Head of caudate nucleus (tissue), 42 donors: ENCODE data around the gene CTTNBP2NL.

Source experiments
- DNase-seq, 42 donors: peaks; one replicate each; pipeline versions ENCODE4 v3.0.0 to v3.0.0-alpha.2; 2020 to 2021; ENCODE audit warnings: mixed read lengths in 7 of 42
- intact Hi-C: fragments of 100-400 bp; cut with DNase I; formaldehyde crosslinking; loops from one replicate; pipeline ENCODE4 v1.15.0; 2022

Gene CTTNBP2NL, protein sequence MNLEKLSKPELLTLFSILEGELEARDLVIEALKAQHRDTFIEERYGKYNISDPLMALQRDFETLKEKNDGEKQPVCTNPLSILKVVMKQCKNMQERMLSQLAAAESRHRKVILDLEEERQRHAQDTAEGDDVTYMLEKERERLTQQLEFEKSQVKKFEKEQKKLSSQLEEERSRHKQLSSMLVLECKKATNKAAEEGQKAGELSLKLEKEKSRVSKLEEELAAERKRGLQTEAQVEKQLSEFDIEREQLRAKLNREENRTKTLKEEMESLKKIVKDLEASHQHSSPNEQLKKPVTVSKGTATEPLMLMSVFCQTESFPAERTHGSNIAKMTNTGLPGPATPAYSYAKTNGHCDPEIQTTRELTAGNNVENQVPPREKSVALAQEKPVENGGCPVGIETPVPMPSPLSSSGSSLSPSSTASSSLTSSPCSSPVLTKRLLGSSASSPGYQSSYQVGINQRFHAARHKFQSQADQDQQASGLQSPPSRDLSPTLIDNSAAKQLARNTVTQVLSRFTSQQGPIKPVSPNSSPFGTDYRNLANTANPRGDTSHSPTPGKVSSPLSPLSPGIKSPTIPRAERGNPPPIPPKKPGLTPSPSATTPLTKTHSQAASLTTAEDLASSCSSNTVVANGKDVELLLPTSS

DNA sequence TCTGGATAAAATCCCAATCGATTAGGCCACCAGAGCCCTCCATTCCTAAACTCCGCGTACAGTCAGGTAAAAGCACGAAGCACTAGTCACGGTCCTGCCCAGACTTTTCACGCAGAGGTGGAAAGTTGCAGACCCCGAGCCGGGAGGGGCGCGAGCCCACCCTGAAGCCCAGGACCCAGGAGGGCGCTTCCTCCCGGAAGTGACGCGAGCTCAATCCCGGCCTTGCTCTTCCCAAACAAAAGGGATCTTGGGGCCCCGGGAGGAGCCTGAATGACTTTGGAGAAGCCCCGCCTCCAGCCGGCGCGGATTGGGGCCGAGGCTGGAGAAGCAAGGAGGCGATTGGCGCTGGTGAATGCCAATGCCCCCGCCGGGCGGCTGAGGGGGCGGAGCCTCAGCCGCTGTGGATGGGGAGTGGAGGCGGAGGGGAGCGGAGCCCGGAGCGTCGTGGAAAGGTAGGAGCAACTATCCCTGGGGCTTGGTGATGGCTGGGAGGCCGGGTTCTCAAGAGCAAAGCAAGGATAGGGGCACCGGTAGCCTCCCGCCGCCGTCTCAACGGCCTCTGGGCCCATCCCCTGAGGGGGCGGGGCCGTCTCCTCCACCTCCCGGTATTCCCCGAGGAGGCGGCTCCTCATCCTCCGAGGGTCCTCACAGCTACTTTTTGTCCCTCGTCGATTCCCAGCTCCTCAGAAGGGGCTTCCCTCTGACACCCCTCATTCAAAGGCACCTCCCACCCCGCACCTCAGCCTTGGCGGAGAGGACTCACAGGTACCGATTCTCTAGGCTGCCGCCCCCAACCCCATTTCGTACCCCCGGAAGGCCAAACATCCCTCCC, at the start of gene CTTNBP2NL:
Gene CTTNBP2NL (plus strand): TSS at position 394 of the 832 bp plus-strand sequence. CDS start 19,952 bp downstream, outside the sequence.
- intact Hi-C loops = loop anchor here (10.0 kb wide), 2 partner anchors 219 to 309 kb away; partner anchors contain the start of genes CAPZA1, RHOC and ST7L
- DNase-seq = peak; percentile 95 to 99 (median 98)

DNA sequence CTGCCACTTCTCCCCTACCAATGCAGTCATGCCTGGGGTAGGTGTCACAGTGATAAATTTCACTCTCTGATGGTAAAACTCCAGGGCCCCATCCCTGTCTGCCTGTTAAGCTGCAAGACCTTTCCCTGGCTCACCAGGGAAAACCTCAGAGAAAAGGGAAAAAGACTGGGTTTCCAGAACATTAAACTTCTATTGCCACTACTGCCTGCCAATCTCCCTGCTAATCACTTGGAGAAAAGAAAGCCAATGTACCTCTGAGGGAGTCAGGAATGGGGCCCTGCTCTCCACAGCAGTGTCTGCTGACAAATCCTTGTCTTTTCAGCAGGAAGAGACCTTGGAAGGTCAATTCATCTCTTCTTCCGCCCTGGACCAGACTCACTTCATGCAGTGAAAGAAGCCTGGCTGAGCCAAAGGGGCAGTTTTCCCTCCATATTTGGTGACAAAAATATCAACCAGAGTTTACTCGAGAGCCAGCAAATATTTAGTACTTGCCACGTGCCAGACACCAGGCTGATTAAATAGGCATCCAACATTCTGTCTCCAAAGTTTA, 49.1 kb upstream of the CTTNBP2NL start:
- intact Hi-C loops = no loop called here
- peak in 1 of 42 donors; percentile 30 for DNase-seq

DNA sequence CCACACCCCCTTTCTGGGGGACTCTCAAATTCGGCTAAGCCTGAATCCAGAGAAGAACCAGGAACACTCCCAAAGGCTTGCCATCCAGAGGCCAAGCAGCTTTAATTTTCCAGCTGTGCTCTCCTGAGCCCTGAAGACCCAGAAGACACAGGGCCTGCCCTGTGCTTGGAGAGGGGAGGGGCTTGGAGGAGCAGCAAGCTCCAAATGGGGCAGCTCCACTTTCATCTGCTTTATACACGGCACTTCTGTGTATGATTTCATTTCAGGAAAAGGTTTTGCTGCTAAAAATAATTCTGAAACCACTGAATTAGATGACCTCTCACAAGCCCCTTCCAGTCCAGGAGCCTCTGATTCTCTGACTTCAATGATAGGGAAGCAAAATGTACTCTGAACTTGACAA, 39.2 kb upstream of the CTTNBP2NL start:
- intact Hi-C loops = no loop called here
- DNase-seq = no peak

DNA sequence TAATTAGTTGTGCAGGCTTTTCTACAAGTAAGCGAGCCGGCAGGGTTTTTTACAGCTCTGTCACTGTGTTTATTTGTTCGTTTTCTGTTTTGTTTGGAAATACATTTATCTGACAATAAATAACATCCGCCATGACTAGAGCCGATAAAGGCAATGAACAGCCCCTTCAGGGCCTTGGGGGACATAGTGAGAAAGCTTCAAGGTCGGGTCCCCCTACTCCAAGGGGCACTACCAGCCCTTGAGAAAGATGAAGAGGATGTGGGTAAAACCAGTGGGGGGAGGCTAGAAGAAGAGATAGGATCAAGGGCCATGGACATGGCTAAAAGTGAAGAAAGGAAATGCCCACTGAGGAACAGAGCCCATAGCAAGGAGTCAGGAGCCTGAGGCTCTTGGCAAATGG, 38.5 kb upstream of the CTTNBP2NL start:
- intact Hi-C loops = no loop called here
- DNase-seq = no peak

DNA sequence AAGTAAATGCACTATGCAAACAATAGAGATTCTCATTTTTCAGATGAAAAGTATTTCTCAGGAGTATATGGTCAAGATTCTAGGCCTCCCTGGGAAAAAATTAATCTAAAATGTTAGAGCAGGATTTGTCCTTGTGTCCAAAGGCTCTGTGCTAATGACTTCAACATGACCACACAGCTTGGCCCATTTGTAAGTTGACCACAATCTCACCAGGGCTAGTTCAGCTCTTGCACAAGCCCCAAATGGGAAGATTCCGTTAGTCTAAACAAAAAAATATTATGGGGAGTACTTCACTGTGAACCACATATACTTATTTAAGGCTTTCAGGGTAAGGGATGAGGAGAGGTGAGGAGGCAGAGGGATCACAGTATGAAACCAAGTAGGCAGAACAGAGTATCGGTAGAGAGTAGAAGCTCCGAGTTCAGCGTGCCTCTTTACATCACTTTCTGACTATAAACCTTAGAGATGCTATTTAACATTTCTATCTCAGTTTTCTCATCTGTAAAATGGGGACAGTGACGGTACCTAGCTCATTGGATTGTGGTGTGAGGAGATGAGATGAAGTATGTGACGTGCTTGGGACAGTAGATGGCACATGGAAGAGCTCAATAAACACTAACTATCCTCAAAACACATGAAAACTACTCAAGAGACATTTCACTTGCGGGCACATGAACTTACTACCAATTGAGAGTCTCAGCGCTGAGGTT, 37.8 kb upstream of the CTTNBP2NL start:
- DNase-seq = no peak
- intact Hi-C loops = no loop called here

DNA sequence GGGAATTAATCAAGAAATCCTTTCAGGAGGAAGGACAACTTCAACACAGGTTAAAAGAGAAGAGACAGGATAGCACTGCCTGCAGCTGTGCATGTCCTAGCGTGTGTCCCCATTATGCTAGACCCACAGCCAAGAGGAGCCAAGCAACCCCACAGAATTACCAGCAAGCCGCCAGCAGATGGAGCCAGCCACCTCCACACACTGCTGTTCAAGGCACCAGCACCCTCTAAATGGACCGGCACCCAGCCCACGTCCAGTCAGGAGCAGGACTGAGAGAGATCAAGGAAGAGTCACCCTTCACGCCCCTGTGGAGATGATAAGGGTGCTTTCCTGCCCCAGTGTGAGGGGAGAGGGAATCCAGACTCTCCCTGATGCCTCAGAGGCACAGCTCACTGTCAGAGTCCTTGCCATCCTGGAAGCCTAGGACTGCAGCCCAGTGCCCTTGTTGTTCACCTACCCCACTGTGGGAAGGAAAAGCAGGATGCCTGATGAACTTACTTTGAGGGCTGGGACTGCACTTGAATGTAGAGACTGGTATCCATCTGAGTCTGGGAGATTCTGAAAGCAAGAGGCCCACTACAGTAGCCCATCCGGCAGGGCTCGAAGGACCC, 37.1 kb upstream of the CTTNBP2NL start:
- intact Hi-C loops = no loop called here

DNA sequence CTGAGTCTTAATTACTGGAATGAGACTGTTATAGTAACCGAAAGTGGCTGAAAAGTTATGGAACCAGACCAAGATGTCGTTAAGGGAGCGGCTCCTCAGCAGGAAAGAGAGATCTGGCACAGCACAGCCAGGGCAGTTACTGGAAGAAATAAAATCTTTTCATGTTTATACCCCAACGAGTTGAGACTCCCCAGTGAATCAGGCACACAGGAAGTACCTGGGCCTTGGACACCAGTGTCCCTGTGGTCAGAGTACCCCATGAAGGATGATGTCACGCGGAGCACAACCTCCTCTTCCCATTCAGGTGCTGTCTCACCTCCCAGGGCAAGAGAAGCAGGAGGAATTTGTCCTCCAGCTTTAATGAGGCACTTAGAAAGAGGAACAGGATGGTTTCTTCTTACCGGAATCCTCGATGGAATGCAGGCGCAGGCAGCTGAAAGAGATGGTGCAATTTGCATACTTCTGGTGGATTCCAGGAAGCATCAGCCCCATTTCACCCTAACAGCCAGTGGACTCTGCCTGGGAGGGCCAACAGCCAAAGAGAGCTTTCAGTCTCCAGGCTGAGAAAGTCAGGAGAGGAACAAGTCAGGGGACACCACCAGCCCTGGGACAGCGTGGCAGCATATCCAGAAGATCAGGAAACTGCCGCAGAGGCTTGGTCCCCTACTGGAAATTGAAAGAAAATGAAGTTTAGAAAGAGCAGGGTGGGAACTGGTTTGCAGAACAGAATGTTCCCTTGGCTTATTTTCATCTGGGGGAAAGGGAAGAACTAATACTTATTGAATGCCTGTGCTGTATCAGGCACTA, 35.9 kb upstream of the CTTNBP2NL start:
- intact Hi-C loops = no loop called here
- peak in 21 of 42 donors; percentile 6 to 80 (median 35) for DNase-seq

More for the DNA sequence above, 37.1 kb upstream of the CTTNBP2NL start:
- DNase-seq = peak; percentile 58 to 91 (median 76)

DNA sequence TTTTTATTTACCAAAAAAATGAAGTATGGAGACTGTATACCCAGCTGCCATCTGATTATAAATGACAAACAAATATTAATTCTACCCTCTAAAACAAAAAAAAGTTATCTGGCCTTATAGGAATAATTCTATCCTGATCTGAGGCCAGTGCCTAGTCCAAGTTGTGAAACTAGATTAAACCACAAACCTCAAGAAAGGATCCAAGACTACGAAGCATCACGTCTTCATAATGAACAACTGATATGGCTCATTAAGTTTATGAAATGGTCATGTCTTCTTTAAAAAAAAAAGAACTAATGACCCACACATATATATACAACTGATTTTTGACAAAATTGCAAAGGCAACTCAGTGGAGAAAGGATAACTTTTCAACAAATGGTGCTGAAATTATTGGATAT, 32.4 kb upstream of the CTTNBP2NL start:
- no peak for DNase-seq
- intact Hi-C loops = no loop called here

DNA sequence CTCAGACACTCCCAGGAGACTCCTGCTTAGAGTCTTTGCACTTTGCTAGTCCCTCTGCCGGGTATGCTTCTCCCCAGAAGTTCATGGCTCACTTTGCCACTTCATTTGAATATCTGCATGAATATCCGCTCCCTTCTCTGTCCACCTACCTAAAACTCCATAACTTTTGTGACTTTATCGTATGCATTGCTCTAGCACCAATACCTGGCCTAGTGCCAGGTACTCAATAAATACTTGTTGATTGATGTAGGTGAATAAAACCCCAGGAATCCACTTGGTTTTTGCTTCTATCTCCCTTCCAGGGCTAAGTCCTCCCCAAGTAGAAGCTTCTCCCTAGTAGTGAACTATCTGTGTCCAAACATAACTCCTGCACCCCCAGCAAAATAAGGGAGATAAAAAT, 27.8 kb upstream of the CTTNBP2NL start:
- intact Hi-C loops = no loop called here
- no peak for DNase-seq

DNA sequence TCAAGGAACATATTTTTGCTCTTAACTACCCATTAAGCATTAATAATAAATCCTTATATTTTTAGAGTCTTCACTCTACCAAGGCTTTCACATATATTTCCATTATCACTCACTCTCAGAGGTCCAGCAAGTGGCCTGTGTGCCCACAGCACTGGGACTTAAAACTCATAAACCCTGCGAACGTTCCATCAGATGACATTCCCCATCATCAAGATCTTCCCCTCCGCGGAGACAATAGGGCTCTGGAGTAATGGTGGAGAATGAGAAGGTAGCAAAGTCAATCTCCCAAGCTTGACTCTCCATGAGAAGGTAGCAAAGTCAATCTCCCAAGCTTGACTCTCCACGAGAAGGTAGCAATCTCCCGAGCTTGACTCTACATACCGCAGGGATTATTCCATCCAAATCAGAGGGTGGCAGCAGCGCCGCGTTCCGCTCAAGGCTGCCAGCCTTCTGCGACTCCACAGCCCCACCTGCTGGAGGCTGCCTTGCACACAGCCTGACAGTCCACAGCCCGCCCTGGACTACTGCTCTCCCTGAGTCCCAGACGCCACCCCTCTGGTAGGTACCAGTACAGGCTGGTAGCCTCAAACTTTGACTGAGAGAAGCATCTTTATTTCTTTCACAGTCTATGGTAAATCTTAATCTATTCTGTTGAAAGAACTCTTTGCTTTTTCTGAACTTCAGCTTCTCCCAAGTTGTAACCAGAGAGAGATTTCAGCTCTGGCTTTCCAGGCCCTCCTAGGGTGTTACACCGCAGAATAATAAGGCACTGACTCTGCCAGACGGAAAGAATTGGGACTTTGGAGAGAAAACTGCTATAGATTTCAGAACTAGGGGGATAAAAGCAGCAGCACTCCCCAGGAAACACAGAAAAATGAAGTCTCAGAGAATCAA, 26.4 kb upstream of the CTTNBP2NL start:
- intact Hi-C loops = no loop called here
- DNase-seq = peak; percentile 81 to 96 (median 90)

DNA sequence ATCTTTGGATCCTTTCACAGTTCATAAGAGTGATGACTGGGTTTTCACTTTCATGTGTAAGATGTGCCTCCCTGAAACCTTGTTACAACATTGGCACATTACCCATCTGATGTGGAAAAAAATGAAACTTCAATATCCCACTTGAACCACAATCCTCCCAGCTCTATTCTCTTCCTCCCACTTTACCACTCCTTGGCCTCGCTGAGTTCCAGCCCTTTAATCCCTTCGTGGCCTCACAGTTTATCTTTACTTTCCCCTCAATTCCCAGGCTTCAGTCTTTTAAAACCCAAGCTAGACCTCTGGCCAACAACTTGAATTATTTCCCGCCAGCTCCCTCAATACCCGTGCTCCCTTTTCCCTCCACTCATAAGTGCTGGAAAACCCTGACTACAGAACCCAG, 25.0 kb upstream of the CTTNBP2NL start:
- no peak for DNase-seq
- intact Hi-C loops = no loop called here

DNA sequence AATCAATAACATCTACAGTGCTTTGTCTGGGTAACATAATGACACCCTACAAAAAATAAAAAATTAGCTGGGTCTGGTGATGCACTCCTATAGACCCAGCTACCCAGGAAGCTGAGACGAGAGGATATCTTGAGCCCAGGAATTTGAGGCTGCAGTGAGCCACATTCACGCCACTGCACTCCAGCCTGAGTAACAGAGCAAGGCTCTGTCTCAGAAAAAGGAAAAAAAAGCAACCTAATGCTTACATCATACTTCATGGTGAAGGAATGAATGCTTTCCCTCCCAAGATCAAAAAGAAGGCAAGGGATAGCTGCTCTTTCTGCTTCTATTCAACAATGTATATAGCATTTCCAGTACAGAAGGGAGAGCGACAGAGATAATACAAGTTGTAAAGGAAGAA, 24.2 kb upstream of the CTTNBP2NL start:
- no peak for DNase-seq
- intact Hi-C loops = no loop called here

DNA sequence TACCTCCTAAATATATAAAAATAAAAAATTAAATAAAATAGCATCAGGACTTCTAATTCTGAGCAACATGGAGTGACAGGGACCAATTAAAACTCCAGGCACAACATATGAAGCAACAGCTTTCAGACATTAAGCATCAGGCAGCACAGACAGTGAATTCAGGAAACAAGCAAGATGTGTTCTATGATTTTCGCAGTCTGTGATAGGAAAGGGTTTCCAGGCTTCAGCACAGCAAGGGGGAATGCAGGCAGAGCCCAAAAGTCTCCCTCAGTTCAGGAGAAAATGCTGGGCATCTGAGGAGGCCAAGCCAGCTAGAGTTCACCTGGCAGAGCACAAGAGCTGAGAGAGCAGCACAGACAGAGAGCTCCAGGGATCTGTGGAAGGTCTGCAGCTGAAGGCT, 22.2 kb upstream of the CTTNBP2NL start:
- DNase-seq = no peak
- intact Hi-C loops = no loop called here

DNA sequence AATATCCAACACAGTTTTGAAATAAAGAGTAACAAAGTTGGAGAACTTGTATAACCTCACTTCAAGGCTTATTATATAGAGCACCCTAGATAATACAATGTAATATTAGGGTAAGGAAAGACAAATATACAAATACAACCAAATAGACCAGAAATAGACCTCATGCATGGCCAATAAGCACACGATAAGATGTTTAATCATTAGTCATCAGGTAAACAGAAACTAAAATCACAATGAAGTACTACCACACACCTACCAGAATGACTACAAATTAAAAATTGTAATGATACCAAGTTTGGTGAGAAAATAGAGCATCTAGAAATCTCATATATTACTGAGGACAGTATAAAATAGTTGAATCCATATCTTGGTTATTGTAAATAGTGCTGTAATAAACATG, 20.3 kb upstream of the CTTNBP2NL start:
- no peak for DNase-seq
- intact Hi-C loops = no loop called here

DNA sequence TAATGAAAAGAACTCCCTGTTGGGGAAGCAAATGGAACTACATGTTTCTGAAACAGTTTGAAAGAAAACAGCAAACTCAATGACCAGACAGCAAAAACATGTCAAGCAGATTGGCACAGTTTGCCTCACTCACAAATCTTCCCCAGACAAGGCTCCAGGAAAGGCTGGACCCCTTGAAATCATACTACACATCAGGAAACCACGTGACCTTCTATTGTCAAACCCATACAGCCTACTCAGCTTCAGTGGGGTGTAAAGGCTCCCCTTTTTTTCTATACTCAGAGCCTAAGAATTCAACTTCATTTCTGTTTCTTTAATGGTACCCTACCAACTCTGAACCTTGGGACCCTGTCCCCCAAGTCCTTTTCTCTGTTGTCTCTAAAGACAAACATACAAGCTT, 15.7 kb upstream of the CTTNBP2NL start:
- no peak for DNase-seq
- intact Hi-C loops = no loop called here

DNA sequence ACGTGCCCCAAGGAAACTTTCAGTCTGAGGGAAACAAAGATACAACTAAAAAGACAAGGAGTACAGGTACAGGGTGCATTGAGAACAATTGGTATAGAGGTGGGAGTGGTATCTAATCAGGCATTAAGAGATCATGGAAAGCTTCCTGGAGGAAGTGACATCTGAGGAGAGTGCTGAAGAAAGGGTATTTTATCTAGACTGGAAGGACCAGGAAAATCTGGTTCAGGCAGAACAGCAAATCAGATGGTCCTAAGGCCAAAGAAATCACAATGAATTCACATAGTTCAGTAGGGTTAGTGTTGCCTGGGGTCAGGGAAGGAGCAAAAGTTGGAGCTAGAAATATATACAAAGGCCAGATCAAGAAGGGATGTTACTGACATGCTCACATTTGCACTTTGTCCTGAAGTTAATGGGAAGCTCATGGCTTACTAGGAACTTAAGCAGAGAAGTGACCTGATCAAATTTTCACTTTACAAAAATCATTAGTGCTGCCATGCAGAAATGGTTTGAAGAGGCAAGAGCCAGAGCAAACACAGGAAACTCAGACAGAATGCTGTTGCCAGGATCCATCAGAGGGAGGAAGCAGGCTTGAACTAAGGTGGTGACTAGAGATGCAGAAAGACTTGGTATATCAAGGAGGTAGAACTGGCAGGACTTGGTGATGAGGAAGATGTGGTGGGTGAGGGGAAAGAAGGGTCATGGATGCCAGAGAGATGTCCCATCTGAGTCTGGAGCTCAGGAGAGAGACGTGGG, 14.5 kb upstream of the CTTNBP2NL start:
- DNase-seq = no peak
- intact Hi-C loops = no loop called here
